Measurements from ENCODE around the gene TANGO6. TPM values are rescaled to one million over a fixed set of nuclear protein-coding genes. Genes with fewer than 3 reads are reported as not detected.

The TANGO6 gene
- total RNA-seq, 2 donors from 2014 or later = 6.4 to 10.9 TPM

DNA sequence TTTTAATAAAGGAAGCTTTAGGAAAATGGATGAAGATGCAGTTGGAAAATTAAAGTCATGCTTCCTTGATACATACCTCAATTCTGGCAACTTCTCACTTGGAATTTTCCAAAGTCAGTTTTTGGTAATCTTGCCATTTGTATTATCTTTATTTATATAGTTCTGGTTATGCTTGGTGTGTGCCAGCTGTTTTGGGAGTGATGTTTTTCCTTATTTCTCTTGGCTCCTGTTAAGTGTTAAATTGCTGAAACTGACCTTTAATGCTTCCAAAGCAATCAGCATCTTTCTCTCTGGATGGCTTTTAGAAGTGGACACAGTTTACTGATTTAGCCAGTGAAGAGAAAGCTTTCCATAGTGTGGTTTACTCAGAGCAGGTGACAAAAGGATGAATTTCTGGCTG is 192.0 kb downstream of the TANGO6 start:
- no peaks in the 10 kb centered on the region for H3K9me3 ChIP-seq

DNA sequence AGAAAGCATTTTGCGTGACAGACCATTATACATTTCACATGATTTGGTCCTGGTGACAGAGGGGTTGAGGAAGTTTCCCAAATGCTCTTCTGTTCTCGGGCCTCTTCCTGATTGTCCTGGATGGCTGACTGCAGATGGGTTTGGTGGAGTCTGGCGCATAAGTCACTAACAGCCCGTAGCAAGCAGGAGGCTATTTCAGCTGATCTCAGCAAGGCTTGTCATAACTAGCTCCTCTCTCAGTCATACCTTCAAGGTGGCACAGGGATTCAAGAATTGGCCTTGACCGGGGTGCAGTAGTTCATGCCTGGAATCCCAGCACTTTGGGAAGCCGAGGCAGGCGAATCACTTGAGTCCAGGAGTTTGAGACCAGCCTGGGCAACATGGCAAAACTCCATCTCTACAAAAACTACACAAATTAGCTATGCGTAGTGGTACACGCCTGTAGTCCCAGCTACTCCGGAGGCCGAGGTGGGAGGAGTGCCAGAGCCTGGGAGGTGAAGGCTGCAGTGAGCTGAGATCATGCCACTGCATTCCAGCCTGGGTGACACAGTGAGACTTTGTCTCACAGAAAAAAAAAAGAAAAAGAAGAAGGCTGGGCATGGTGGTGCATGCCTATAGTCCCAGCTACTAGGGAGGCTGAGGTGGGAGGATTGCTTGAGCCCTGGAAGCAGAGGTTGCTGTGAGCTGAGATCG is 193.2 kb downstream of the TANGO6 start:
- Histone ChIP-seq H3K4me3 (no peak overlapping the region), H3K27ac (no peak overlapping the region), H3K27me3 (no peaks in the 10 kb centered on the region), H3K9me3 (no peaks in the 10 kb centered on the region), H3K4me1 (no peaks in the 10 kb centered on the region), H3K36me3 (peaks cover 16% of the 10 kb centered on the region)
- TF ChIP-seq, protein P1, sequence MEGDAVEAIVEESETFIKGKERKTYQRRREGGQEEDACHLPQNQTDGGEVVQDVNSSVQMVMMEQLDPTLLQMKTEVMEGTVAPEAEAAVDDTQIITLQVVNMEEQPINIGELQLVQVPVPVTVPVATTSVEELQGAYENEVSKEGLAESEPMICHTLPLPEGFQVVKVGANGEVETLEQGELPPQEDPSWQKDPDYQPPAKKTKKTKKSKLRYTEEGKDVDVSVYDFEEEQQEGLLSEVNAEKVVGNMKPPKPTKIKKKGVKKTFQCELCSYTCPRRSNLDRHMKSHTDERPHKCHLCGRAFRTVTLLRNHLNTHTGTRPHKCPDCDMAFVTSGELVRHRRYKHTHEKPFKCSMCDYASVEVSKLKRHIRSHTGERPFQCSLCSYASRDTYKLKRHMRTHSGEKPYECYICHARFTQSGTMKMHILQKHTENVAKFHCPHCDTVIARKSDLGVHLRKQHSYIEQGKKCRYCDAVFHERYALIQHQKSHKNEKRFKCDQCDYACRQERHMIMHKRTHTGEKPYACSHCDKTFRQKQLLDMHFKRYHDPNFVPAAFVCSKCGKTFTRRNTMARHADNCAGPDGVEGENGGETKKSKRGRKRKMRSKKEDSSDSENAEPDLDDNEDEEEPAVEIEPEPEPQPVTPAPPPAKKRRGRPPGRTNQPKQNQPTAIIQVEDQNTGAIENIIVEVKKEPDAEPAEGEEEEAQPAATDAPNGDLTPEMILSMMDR (IDR thresholded peaks at IDR 0.05) = no peak
- DNase-seq (ENCODE audit: low spot score) = no peak

More for the DNA sequence above, 192.0 kb downstream of the TANGO6 start:
- no peaks in the 10 kb centered on the region for H3K4me1 ChIP-seq
- H3K27me3 ChIP-seq = no peaks in the 10 kb centered on the region
- no peak overlapping the region for H3K4me3 ChIP-seq
- TF ChIP-seq, protein P1 (IDR thresholded peaks at IDR 0.05) = no peak
- no peak for DNase-seq (ENCODE audit: low spot score)
- H3K36me3 ChIP-seq = peaks cover 4% of the 10 kb centered on the region
- H3K27ac ChIP-seq = no peak overlapping the region

DNA sequence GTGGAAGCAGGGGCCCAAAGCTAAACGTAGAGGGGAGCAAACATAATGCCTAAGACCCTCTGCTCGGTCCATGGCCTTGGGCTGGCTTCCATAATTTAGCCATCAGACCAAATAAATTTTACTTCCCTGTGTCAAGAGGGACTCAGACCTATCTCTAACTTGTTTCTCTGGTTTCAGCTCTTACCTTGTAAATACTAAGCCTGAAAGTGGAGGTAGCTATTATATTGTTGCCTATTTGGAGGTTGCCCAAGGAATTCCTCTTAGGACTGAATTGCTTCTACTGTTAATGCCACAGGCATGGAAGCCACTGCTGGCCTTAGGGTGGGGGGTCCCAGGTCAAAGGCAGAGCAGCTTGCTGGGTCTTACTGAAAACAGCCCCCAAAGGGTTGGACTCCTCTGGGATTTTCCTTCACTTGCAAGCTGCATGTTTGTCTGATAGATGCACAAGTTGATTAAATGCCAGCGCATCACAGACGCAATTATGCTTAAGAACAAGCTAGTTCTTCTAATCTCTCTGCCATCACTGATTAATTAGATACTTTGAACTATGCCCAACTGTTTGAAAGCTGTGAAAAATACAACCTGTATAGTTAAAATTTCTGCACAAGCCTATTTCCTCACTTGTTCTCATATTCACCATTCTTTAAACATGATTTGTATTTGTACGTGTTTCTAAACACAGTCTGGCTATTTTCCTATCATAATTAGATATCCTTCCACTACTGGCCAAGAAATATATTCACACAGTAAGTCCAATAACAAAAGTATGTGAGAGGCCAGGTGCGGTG is 194.2 kb downstream of the TANGO6 start:
- H3K9me3 ChIP-seq = no peaks in the 10 kb centered on the region
- TF ChIP-seq, protein P1 (IDR thresholded peaks at IDR 0.05) = no peak
- no peak overlapping the region for H3K27ac ChIP-seq
- no peaks in the 10 kb centered on the region for H3K4me1 ChIP-seq
- H3K4me3 ChIP-seq = no peak overlapping the region
- DNase-seq (ENCODE audit: low spot score) = no peak
- no peaks in the 10 kb centered on the region for H3K27me3 ChIP-seq
- H3K36me3 ChIP-seq = peaks cover 22% of the 10 kb centered on the region

DNA sequence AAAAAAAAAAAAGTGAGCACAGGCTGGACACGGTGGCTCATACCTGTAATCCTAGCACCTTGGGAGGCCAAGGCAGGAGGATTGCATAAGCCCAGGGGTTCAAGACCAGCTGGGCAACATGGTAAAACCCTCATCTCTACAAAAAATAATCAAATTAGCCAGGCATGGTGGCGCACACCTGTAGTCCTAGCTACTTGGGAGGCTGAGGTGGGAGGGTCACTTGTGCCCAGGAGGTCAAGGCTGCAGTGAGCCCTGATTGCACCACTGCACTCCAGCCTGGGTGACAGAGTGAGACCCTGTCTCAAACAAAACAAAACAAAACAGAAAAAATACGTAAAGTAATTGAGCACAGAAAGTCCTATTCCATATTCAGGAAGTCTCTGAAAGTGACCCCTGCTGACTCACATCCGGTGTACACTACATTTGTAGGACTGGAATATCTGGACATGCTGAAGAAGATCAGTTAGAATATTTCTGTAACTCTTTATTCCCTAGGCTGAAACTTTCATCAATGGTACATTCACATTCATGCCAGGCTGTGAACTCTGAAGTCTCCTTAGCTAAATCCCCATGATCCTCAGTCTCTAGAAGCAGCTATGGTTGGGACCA is 196.1 kb downstream of the TANGO6 start:
- no peaks in the 10 kb centered on the region for H3K9me3 ChIP-seq
- DNase-seq (ENCODE audit: low spot score) = no peak

DNA sequence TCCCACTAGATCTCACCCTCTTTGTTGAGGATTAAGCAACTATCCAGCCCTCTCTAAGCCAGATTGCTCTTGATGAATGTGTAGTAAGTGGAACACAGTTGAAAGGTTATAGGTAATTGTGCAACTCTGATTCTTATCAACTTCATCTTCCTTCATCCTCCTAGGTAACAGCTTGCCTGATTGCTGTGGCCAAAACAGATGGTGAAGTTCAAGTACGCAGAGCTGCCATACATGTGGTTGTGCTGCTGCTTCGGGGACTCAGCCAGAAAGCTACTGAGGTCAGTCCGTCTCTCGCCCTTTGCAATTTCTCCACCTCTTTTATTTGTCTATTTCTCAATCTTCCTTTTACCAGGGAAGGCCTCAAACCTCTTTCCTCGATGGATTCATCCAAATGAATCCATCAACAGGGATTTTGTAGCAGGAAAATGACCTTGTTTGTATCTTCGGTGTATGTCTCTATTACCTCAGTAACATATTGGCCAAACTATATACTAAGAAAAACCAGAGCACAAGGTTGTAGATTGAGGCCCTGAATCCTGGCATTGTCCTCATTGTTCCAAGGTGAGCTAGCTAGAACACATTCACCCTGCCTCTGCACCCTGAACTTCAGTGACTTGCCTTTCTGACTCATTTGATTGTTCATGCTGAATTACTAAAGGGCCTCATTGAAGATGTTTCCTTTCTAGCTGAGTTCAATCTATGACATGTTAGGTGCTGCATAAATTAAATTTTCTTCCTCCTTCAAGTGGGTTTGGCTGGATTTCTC is 197.0 kb downstream of the TANGO6 start:
- Histone ChIP-seq H3K36me3 (peaks cover 22% of the 10 kb centered on the region), H3K27me3 (no peaks in the 10 kb centered on the region), H3K9me3 (no peaks in the 10 kb centered on the region), H3K4me1 (no peaks in the 10 kb centered on the region), H3K27ac (no peak overlapping the region), H3K4me3 (no peak overlapping the region)
- DNase-seq (ENCODE audit: low spot score) = no peak
- TF ChIP-seq, protein P1 (IDR thresholded peaks at IDR 0.05) = no peak

More for the DNA sequence above, 196.1 kb downstream of the TANGO6 start:
- TF ChIP-seq, protein P1 (IDR thresholded peaks at IDR 0.05) = no peak
- Histone ChIP-seq H3K36me3 (peaks cover 22% of the 10 kb centered on the region), H3K4me3 (no peak overlapping the region), H3K27me3 (no peaks in the 10 kb centered on the region), H3K4me1 (no peaks in the 10 kb centered on the region), H3K27ac (no peak overlapping the region)

All from right atrium auricular region (tissue), 2 donors.